Stimulated activated CD4-positive, alpha-beta T cell treated with anti-CD3 and anti-CD28 coated beads, TNF-alpha, amount 100 ng/mL, for 1 hour (primary cell): ENCODE measurements around the gene PITRM1.

Experiments
- DNase-seq, 3 donors: peaks; one replicate each; pipeline ENCODE4 v3.0.0-alpha.2; 2020; ENCODE audit warnings: low read depth in 3 of 3, low spot score in 1 of 3

PITRM1 gene

GRCh38 chr10:3104251-3104918, 68.2 kb downstream of the PITRM1 start:
- no peak for DNase-seq

GRCh38 chr10:3103646-3104045, 68.9 kb downstream of the PITRM1 start:
- DNase-seq = no peak

- DNase-seq = no peak
These were observed 69.7 kb downstream of the PITRM1 start for GRCh38 chr10:3102720-3103427.

GRCh38 chr10:3100856-3101640, 71.5 kb downstream of the PITRM1 start:
- DNase-seq = no peak

GRCh38 chr10:3100093-3100792, 72.3 kb downstream of the PITRM1 start:
- no peak for DNase-seq

- DNase-seq = no peak
These were observed 73.1 kb downstream of the PITRM1 start for GRCh38 chr10:3099291-3100092.

- DNase-seq = no peak
These were observed 73.9 kb downstream of the PITRM1 start for GRCh38 chr10:3098689-3099088.

- DNase-seq = no peak
These were observed 75.4 kb downstream of the PITRM1 start for GRCh38 chr10:3097160-3097559.

GRCh38 chr10:3096149-3096548, 76.4 kb downstream of the PITRM1 start:
- no peak for DNase-seq

GRCh38 chr10:3095373-3096139, 77.0 kb downstream of the PITRM1 start:
- DNase-seq = peak in 2 of 3 donors; percentile 10 to 16

GRCh38 chr10:3094609-3095036, 78.0 kb downstream of the PITRM1 start:
- no peak for DNase-seq

GRCh38 chr10:3093996-3094395, 78.6 kb downstream of the PITRM1 start:
- no peak for DNase-seq

- no peak for DNase-seq
These were observed 80.7 kb downstream of the PITRM1 start for GRCh38 chr10:3091921-3092320.

GRCh38 chr10:3090914-3091787, 81.4 kb downstream of the PITRM1 start:
- no peak for DNase-seq

- DNase-seq = no peak
These were observed 82.2 kb downstream of the PITRM1 start for GRCh38 chr10:3090388-3090787.
